ENCODE data around the gene PCDH15.

The PCDH15 gene

GRCh38 chr10:53852450-53853175 is 948.4 kb downstream of the PCDH15 start:
- no peak for DNase-seq (ENCODE audit: low read depth, low spot score)

- no peak for DNase-seq (ENCODE audit: low read depth, low spot score)
Observed at GRCh38 chr10:53846809-53847208, 954.2 kb downstream of the PCDH15 start.

GRCh38 chr10:53843736-53844362 is 957.2 kb downstream of the PCDH15 start:
- no peak for DNase-seq (ENCODE audit: low read depth, low spot score)

GRCh38 chr10:53841483-53842145 is 959.4 kb downstream of the PCDH15 start:
- DNase-seq (ENCODE audit: low read depth, low spot score): no peak

GRCh38 chr10:53840653-53841052 is 960.4 kb downstream of the PCDH15 start:
- no peak for DNase-seq (ENCODE audit: low read depth, low spot score)

DNA sequence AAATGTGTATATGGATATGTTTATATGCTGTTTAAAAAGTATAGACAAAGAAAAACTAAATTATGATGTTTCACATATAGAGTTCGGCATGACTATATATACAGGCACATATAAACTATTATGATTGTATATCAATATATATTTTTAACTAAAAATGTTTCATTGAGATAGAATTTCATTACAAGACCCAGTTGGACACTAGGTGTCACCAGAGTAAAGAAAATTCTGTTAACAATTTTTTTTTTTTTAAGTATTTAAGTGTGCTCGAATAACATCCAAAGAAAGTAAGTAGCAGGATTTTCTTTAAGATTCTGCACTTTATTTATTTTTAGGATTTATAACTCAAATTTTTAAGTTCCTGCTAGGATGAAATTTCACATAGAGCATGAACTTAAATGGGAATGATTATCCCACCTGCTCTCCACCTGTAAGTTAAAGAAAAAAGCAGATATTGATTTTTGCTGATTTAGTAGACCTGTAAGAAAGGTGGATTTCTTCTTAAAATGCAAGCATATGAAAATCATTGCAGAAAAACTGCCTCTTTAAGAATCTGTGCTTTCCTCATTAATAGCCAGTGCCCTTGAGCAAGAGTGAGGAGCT is 961.5 kb downstream of the PCDH15 start:
- DNase-seq (ENCODE audit: low read depth, low spot score): no peak

DNA sequence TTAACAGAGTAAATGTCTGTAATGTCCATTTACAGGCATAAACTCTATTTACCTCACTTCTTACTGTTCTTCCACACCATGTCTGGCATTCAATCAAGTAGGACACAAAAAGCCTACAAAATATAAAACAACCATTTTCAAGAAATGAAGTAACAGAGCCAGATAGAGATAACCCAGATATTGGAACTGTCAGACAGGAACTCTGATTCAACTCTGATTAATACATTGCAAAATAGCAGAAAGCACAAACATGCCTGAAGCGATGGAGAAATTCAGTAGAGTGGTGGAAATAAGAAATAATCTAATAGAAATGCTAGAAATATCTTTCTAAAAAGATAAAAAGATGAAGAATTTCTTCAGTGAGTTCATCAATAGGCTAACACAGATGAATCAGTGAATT is 964.4 kb downstream of the PCDH15 start:
- DNase-seq (ENCODE audit: low read depth, low spot score): no peak

DNA sequence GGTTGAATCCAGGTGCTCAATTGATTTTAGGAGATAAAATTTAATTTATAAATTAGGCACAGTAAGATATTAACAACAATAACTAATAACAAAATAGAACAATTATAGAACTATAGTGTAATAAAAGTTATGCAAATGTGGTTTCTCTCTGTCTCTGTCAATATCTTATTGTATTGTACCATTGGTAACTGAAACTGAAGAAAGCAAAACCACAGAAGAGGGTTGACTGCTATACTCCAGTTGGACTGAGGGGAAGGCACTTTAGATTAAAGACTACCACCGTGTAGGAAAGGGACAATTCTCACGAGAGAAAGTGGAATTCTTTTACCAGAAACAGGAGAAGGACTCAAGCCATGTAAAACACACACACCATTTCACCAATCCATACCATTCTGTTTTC is 967.1 kb downstream of the PCDH15 start:
- DNase-seq (ENCODE audit: low read depth, low spot score): no peak

GRCh38 chr10:53827261-53827660 is 973.8 kb downstream of the PCDH15 start:
- no peak for DNase-seq (ENCODE audit: low read depth, low spot score)

- no peak for DNase-seq (ENCODE audit: low read depth, low spot score)
Observed at GRCh38 chr10:53808677-53809372, 992.2 kb downstream of the PCDH15 start.

- DNase-seq (ENCODE audit: low read depth, low spot score): no peak
Observed at GRCh38 chr10:53786236-53786900, 1014.7 kb downstream of the PCDH15 start.

GRCh38 chr10:53771701-53772100 is 1029.3 kb downstream of the PCDH15 start:
- DNase-seq (ENCODE audit: low read depth, low spot score): no peak

DNA sequence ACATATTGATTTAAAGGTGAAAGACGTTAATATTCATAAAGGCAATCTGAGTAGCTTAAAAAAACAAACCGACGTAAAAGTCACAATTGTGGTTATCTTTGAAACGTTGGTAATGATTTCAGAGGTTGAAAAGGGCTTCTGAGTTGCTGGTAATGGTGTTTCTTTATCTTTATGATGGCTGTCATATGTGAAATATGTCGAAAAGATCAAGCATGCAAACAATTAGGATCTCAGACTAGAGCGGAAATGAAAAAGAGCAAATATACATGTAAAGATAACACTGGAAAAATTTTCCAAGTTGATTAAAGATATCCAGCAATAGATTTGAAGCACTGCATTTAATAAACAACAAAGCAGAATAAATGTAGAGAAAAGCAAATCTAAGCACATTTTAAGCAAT is 1030.1 kb downstream of the PCDH15 start:
- DNase-seq (ENCODE audit: low read depth, low spot score): no peak

DNA sequence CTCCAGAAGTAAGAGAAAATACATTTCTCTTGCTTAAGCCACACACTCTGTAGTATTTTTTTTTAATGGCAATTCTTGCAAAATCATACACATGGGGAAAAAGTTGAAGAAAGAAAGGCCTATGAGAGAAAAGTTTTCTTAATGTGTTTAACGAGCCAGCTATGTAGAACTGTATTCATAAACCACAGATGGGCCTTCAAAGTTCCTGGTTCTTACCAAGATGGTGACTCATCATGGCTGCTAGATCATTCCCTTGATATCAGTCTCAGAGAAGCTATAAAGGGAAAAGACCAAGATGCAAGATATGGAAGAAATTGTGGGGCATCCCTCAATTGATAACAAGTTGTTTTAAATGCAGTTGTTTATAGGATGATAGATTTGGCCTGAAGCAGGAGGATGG is 1035.7 kb downstream of the PCDH15 start:
- DNase-seq (ENCODE audit: low read depth, low spot score): no peak

GRCh38 chr10:53754596-53755250 is 1046.3 kb downstream of the PCDH15 start:
- no peak for DNase-seq (ENCODE audit: low read depth, low spot score)
